Trophoblast cell (in vitro differentiated cells and primary cell): ENCODE measurements around the gene ELOVL2.

Experiments
- DNase-seq, 2 donors: peaks; one replicate each; pipeline ENCODE4 v3.0.0-alpha.2; 2016
- H2AFZ ChIP-seq: 2 replicates; pipeline ENCODE4 v1.6.1; 2013; ENCODE audit warnings: low read length, moderate library complexity, mild to moderate bottlenecking; ENCODE audit not compliant: insufficient read depth, poor library complexity
- H2AK5ac ChIP-seq: 2 replicates; pipeline ENCODE4 v1.6.1; 2013; ENCODE audit warnings: mild to moderate bottlenecking, low read length
- H2BK120ac ChIP-seq: 2 replicates; pipeline ENCODE4 v1.6.1; 2013; ENCODE audit warnings: low read length, mild to moderate bottlenecking, moderate library complexity; ENCODE audit not compliant: insufficient read depth, poor library complexity
- H2BK12ac ChIP-seq: 2 replicates; pipeline ENCODE4 v1.6.1; 2013; ENCODE audit warnings: mild to moderate bottlenecking, low read length, moderate library complexity
- H2BK5ac ChIP-seq: 2 replicates; pipeline ENCODE4 v1.6.1; 2013; ENCODE audit warnings: low read length, low read depth, moderate library complexity, mild to moderate bottlenecking; ENCODE audit not compliant: poor library complexity
- H3K14ac ChIP-seq: 2 replicates; pipeline ENCODE4 v1.6.1; 2013; ENCODE audit warnings: mild to moderate bottlenecking, low read length
- H3K18ac ChIP-seq: 2 replicates; pipeline ENCODE4 v1.6.1; 2013; ENCODE audit warnings: mild to moderate bottlenecking, low read length
- H3K23ac ChIP-seq: 2 replicates; pipeline ENCODE4 v1.6.1; 2013; ENCODE audit warnings: low read length
- H3K27ac ChIP-seq: 2 replicates; pipeline ENCODE4 v1.5.1; 2013; ENCODE audit warnings: low read depth, mild to moderate bottlenecking, inconsistent platforms, low read length, moderate library complexity
- H3K27me3 ChIP-seq: 2 replicates; pipeline ENCODE4 v1.6.1; 2013; ENCODE audit warnings: inconsistent platforms, mild to moderate bottlenecking, low read length, moderate library complexity; ENCODE audit not compliant: insufficient read depth
- H3K36me3 ChIP-seq, 2 experiments: 1 replicate in 1 of 2; 2 replicates in 1 of 2; pipeline ENCODE4 v1.6.1; 2013; ENCODE audit warnings: low read length in 2 of 2, mild to moderate bottlenecking in 2 of 2, moderate library complexity in 1 of 2; ENCODE audit not compliant: insufficient read depth in 2 of 2, control insufficient read depth in 1 of 2
- H3K4ac ChIP-seq: 2 replicates; pipeline ENCODE4 v1.6.1; 2013; ENCODE audit warnings: low read depth, mild to moderate bottlenecking, low read length, moderate library complexity
- H3K4me1 ChIP-seq, 2 experiments: 1 replicate in 1 of 2; 2 replicates in 1 of 2; pipeline ENCODE4 v1.6.1; 2013; ENCODE audit warnings: low read length in 2 of 2, mild to moderate bottlenecking in 2 of 2, moderate library complexity in 1 of 2; ENCODE audit not compliant: insufficient read depth in 2 of 2, control insufficient read depth in 1 of 2
- H3K4me2 ChIP-seq: 2 replicates; pipeline ENCODE4 v1.6.1; 2013; ENCODE audit warnings: inconsistent platforms, mild to moderate bottlenecking, low read length, moderate library complexity
- H3K4me3 ChIP-seq: 2 replicates; pipeline ENCODE4 v1.5.1; 2013; ENCODE audit warnings: mild to moderate bottlenecking, low read depth, low read length, inconsistent platforms
- H3K79me1 ChIP-seq: one replicate; pipeline ENCODE4 v1.6.1; 2013; ENCODE audit warnings: low read length
- H3K79me2 ChIP-seq: 2 replicates; pipeline ENCODE4 v1.6.1; 2013; ENCODE audit warnings: low read length, mild to moderate bottlenecking; ENCODE audit not compliant: control insufficient read depth, insufficient read depth, poor library complexity
- H3K9ac ChIP-seq: 2 replicates; pipeline ENCODE4 v1.6.1; 2013; ENCODE audit warnings: mild to moderate bottlenecking, low read length
- H3K9me3 ChIP-seq: 2 replicates; pipeline ENCODE4 v1.6.1; 2013; ENCODE audit warnings: low read depth, mild to moderate bottlenecking, control low read depth, inconsistent platforms, low read length; ENCODE audit not compliant: insufficient read depth
- H4K12ac ChIP-seq: 2 replicates; pipeline ENCODE4 v1.6.1; 2013; ENCODE audit warnings: low read depth, mild to moderate bottlenecking, low read length, moderate library complexity
- H4K8ac ChIP-seq: 2 replicates; pipeline ENCODE4 v1.6.1; 2013; ENCODE audit warnings: low read depth, mild to moderate bottlenecking, low read length, moderate library complexity
- H4K91ac ChIP-seq: one replicate; pipeline ENCODE4 v1.6.1; 2013; ENCODE audit warnings: low read depth, mild to moderate bottlenecking, low read length, moderate library complexity
- WGBS: extraction: QIAGEN DNeasy Blood & Tissue Kit; methylation state at CpG from one replicate; pipeline ENCODE4 v1.1.7; 2013; ENCODE audit warnings: missing lambda C conversion rate; ENCODE audit not compliant: insufficient read length, insufficient coverage; ENCODE audit errors: extremely low coverage; 5-methylcytosine and 5-hydroxymethylcytosine counted together

Gene ELOVL2

DNA sequence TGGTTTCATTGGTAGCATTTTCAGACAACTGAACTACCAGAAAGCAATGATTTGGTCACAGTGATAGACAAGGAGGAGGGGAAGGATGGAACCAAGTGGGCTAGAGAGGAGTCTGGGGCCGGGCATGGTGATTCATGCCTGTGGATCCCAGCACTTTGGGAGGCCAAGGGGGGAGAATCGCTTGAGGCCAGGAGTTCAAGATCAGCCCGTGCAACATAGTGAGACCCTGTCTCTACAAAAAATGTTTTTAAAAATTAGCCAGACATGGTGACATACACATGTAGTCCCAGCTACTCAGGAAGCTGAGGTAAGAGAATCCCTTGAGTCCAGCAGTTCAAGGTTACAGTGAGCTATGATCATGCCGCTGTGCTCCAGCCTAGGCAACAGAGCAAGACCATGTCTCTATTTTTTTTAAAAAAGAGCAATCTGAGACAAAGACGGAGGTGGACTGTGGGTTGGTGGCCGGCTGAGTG is 86.7 kb downstream of the ELOVL2 start:
- H3K36me3 ChIP-seq = no peaks in the 10 kb centered on the region
- H2BK120ac ChIP-seq = no peak overlapping the region
- H3K14ac ChIP-seq = no peak overlapping the region
- no peak overlapping the region for H2AFZ ChIP-seq
- H2BK5ac ChIP-seq = no peak overlapping the region
- H3K4me3 ChIP-seq = no peak overlapping the region
- no peak for DNase-seq
- no peak overlapping the region for H2BK12ac ChIP-seq
- no CpG with 5 or more reads among the region's 6 CpGs for WGBS
- H3K9ac ChIP-seq = no peak overlapping the region
- H3K79me1 ChIP-seq = no peaks in the 10 kb centered on the region
- H4K8ac ChIP-seq = no peak overlapping the region
- peaks cover 2% of the 10 kb centered on the region for H3K9me3 ChIP-seq
- H3K18ac ChIP-seq = no peak overlapping the region
- no peak overlapping the region for H3K27ac ChIP-seq
- H3K4me1 ChIP-seq = no peaks in the 10 kb centered on the region
- no peak overlapping the region for H4K91ac ChIP-seq
- no peaks in the 10 kb centered on the region for H3K79me2 ChIP-seq
- no peak overlapping the region for H3K4ac ChIP-seq
- no peak overlapping the region for H2AK5ac ChIP-seq
- H3K4me2 ChIP-seq = no peak overlapping the region
- H3K23ac ChIP-seq = no peak overlapping the region
- H3K27me3 ChIP-seq = no peaks in the 10 kb centered on the region
- no peak overlapping the region for H4K12ac ChIP-seq

DNA sequence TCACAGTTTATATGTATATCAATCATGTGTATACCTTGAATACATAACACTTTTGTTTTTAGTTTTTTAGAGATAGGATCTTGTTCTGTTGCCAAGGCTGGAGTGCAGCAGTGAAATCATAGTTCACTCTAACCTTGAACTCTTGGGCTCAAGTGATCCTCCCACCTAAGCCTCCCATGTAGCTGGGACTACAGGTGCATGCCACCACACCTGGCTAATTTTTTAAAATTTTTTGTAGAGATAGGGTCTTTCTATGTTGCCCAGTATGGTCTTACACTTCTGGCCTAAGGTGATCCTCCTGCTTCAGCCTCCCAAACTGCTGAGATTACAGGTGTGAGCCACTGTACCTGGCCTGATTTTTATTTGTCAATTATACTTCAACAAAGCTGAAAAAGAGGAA is 87.3 kb downstream of the ELOVL2 start:
- Histone ChIP-seq H2AFZ (no peak overlapping the region), H3K23ac (no peak overlapping the region), H3K14ac (no peak overlapping the region), H2BK5ac (no peak overlapping the region), H2BK120ac (no peak overlapping the region), H3K4me1 (no peaks in the 10 kb centered on the region), H4K91ac (no peak overlapping the region), H2BK12ac (no peak overlapping the region), H3K4ac (no peak overlapping the region), H3K79me2 (no peaks in the 10 kb centered on the region), H3K9me3 (peaks cover 2% of the 10 kb centered on the region), H4K8ac (no peak overlapping the region), H3K4me3 (no peak overlapping the region), H3K4me2 (no peak overlapping the region), H4K12ac (no peak overlapping the region), H3K27me3 (no peaks in the 10 kb centered on the region), H3K27ac (no peak overlapping the region), H3K18ac (no peak overlapping the region), H3K9ac (no peak overlapping the region), H3K36me3 (no peaks in the 10 kb centered on the region), H2AK5ac (no peak overlapping the region), H3K79me1 (no peaks in the 10 kb centered on the region)
- no peak for DNase-seq

DNA sequence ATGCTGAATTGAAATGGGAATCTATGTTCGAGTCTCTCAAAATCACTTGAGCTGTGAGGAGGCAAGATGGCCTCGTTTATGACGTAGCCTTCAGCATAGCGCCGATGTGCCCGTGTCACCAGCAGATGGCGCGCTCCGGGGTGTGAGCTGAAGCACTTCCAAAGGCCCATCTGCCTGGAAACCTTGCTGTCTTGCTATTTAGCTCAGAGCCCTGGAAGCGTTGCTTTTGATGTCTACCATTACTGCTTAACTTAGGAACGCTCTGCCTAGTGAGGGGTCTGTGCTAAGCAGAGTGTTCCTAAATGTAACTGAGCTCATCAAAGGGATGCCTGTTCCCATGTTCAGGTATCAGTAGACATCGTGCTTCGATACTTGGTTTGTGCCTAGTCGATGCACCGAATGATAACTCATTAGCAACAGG is 89.5 kb downstream of the ELOVL2 start:
- DNase-seq = peak; percentile 84 to 95
- no peak overlapping the region for H4K12ac ChIP-seq
- H3K79me1 ChIP-seq = no peaks in the 10 kb centered on the region
- no peaks in the 10 kb centered on the region for H3K4me1 ChIP-seq
- no peak overlapping the region for H3K27ac ChIP-seq
- no peak overlapping the region for H3K4me3 ChIP-seq
- H3K9ac ChIP-seq = no peak overlapping the region
- H3K27me3 ChIP-seq = no peaks in the 10 kb centered on the region
- no peaks in the 10 kb centered on the region for H3K79me2 ChIP-seq
- H2BK120ac ChIP-seq = no peak overlapping the region
- no peak overlapping the region for H2AFZ ChIP-seq
- no peak overlapping the region for H2BK12ac ChIP-seq
- no peak overlapping the region for H3K23ac ChIP-seq
- H2BK5ac ChIP-seq = no peak overlapping the region
- H3K14ac ChIP-seq = no peak overlapping the region
- no peak overlapping the region for H4K91ac ChIP-seq
- no peak overlapping the region for H3K4me2 ChIP-seq
- no peak overlapping the region for H3K4ac ChIP-seq
- H4K8ac ChIP-seq = no peak overlapping the region
- no peaks in the 10 kb centered on the region for H3K36me3 ChIP-seq
- no peak overlapping the region for H2AK5ac ChIP-seq
- H3K9me3 ChIP-seq = peaks cover 2% of the 10 kb centered on the region
- H3K18ac ChIP-seq = no peak overlapping the region
- WGBS = no CpG with 5 or more reads among the region's 15 CpGs

DNA sequence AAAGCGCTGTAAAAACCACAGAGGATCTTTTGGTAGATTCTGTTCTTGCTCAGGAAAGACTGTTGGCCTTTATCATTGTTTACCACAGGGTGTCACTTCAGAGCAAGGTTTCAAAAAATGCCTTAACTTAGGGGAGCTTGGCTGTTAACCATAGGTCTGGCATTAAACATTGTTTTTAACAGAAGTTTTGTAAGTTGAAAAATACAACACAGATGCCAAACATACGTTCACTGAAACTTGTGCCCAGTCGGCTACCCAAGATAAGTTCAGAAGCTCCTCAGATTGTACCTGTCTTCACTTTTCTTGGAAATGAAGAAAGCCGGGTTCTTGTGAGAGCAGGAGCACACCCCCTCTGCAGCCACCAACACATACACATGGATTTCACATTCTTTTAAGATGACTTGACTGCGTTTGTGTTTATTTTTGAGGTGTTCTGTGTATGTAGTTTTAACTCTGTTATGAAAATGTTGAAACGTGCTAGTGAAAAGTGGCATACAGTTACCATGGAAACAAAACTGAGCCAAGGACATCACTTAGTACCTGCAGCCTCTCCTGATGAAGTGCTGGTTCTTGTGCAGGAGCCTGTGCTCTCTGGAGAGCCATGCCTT is 92.3 kb downstream of the ELOVL2 start:
- no peak overlapping the region for H2AFZ ChIP-seq
- H3K9ac ChIP-seq = no peak overlapping the region
- no peak overlapping the region for H2BK120ac ChIP-seq
- H3K27me3 ChIP-seq = no peaks in the 10 kb centered on the region
- no peak overlapping the region for H3K23ac ChIP-seq
- no peak overlapping the region for H4K8ac ChIP-seq
- no peaks in the 10 kb centered on the region for H3K9me3 ChIP-seq
- H3K79me1 ChIP-seq = no peaks in the 10 kb centered on the region
- H2AK5ac ChIP-seq = no peak overlapping the region
- no peak overlapping the region for H3K14ac ChIP-seq
- no peaks in the 10 kb centered on the region for H3K36me3 ChIP-seq
- no peak overlapping the region for H3K4me2 ChIP-seq
- WGBS = no CpG with 5 or more reads among the region's 6 CpGs
- no peak overlapping the region for H4K12ac ChIP-seq
- no peak overlapping the region for H3K27ac ChIP-seq
- H3K4ac ChIP-seq = no peak overlapping the region
- no peak overlapping the region for H2BK5ac ChIP-seq
- no peak overlapping the region for H3K18ac ChIP-seq
- no peaks in the 10 kb centered on the region for H3K4me1 ChIP-seq
- DNase-seq = peak; percentile 56 to 75
- no peaks in the 10 kb centered on the region for H3K79me2 ChIP-seq
- H4K91ac ChIP-seq = no peak overlapping the region
- H2BK12ac ChIP-seq = no peak overlapping the region
- no peak overlapping the region for H3K4me3 ChIP-seq
